Measurements from ENCODE around the gene APOL6.

- no peak for TF ChIP-seq CTCF (IDR thresholded peaks at IDR 0.05)
- no peak for TF ChIP-seq TP53 (CRISPR knock-in tag; IDR thresholded peaks at IDR 0.05)
Observed at GRCh38 chr22:35642305-35642741, 5.9 kb upstream of the APOL6 start.
